ENCODE data around the gene PLAGL1.

The PLAGL1 gene

DNA sequence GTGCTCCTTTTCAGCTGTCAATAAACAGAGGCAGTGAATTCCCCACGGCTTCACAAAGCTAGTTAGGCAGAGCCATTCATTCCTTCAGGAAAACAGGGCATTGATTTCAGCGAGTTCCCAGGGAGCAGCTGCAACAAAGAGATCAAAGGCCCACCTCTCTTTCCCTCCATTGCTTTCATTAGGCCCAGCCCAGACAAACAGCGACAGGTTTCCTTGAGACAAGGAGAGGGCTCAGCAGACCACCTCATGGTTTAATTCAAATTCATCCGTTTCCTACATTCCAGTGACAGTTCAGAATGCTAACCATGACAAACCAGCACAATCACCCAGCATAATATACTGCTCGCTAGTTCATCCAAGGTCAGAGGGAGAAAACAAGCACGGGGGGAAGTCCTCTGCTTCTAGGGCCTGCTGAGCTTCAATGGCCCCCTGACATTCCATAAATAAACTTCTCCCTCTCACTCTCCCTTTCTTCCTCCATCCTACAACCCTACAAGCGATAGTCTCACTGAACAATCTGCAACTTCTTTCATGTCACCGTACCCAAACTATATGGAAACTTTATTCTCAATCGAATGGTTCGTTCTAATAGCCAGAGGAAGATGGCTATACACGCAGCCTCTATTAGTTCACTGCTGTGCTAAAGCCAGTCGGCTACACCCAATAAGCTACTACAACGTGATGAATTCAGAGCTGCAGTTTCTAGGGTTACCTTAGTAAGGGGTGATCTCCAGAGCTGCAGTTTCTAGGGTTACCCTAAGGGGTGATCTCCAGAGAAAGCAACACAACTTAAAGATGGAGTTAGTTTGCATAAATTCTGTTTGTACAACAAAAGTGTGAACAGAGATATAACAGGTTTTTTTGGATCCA is 34.7 kb downstream of the PLAGL1 start:
- DNase-seq (ENCODE audit: low read depth in 2 of 2): no peak
- no peak for TF ChIP-seq CTCF (IDR thresholded peaks at IDR 0.05; ENCODE audit: low read depth, low read length)
- no peak overlapping the region for H3K4me3 ChIP-seq (replicated peaks in 1 of 2; ENCODE audit: low read depth in 2 of 2, low read length in 2 of 2)

GRCh38 chr6:143971482-143972205 is 36.4 kb downstream of the PLAGL1 start:
- H3K4me3 ChIP-seq (replicated peaks in 1 of 2; ENCODE audit: low read depth in 2 of 2, low read length in 2 of 2): no peak overlapping the region
- DNase-seq (ENCODE audit: low read depth in 2 of 2): no peak
- no peak for TF ChIP-seq CTCF (IDR thresholded peaks at IDR 0.05; ENCODE audit: low read depth, low read length)

DNA sequence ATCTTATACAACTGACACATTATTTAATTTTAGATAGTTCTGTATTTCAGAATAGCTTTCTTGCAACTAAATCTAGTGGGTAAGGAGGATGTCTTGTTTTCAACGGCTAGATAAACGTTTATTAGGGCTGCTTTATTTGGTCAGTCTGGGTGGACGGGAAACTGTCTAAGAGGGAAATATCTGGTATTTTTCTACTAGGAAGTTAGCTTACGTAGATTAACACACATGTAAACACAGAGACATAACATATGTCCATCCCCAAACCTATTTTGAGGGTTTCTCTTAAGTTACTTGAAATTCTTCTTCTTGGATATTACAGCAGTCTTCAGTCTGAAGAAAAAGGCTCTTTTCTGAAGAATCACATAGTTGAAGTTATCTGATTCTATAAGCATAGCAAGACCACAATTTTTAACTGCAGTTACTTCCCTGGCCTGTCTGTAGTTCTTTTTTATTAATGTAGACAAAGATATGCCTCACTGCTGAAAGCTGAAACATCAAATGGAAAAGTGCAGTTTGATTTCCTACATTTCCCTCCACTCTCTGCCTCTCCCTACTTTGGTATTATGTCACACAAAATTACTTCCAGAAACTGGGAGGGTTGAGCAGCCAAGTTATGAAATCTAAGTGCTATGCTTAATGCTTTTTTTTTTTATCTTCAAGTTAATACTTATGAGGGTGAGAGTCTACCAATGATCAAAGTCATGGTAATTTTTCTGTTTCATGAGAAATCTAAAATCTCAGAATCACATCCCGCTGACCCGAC is 37.4 kb downstream of the PLAGL1 start:
- no peak for TF ChIP-seq CTCF (IDR thresholded peaks at IDR 0.05; ENCODE audit: low read depth, low read length)
- DNase-seq (ENCODE audit: low read depth in 2 of 2): peak in 1 of 2 donors; percentile 50

GRCh38 chr6:143969077-143969476 is 39.0 kb downstream of the PLAGL1 start:
- no peak for TF ChIP-seq CTCF (IDR thresholded peaks at IDR 0.05; ENCODE audit: low read depth, low read length)
- no peak for DNase-seq (ENCODE audit: low read depth in 2 of 2)
- no peak overlapping the region for H3K4me3 ChIP-seq (replicated peaks in 1 of 2; ENCODE audit: low read depth in 2 of 2, low read length in 2 of 2)

More for the DNA sequence above, 37.4 kb downstream of the PLAGL1 start:
- H3K4me3 ChIP-seq (replicated peaks in 1 of 2; ENCODE audit: low read depth in 2 of 2, low read length in 2 of 2): no peak overlapping the region

DNA sequence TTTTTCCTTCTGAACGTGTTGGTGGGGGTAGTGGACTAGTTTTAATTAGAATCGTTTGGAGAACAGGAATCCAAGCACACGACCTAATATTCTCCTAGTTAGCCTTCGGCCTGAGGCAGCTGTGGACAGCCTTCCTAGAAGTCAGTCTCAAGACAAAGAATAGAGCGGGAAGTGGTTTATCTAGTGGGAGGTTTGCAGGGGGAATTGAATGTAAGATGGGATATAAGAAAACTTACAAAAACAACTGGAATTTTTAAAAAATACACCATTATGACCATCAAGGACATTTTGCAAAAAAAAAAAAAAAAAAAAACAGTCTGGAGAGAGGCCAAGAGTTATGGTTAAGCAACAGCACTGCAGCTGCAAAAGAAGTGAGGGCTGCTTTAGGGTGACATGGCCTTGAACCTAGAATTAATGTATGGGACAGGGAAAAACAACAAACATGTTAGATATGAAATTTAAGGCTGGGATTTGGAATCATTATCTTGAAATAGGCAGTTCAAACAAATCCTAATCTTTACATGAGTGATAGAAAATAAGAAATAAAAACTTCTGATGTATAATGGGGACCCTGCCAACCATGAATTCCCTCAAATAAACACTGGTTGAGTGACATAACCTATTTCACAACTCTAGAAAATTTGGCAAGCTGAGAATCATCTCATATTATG is 40.2 kb downstream of the PLAGL1 start:
- DNase-seq (ENCODE audit: low read depth in 2 of 2): peak; percentile 64 to 83
- TF ChIP-seq CTCF (IDR thresholded peaks at IDR 0.05; ENCODE audit: low read depth, low read length): no peak
- H3K4me3 ChIP-seq (replicated peaks in 1 of 2; ENCODE audit: low read depth in 2 of 2, low read length in 2 of 2): no peak overlapping the region

- no peak for DNase-seq (ENCODE audit: low read depth in 2 of 2)
- TF ChIP-seq CTCF (IDR thresholded peaks at IDR 0.05; ENCODE audit: low read depth, low read length): no peak
- no peak overlapping the region for H3K4me3 ChIP-seq (replicated peaks in 1 of 2; ENCODE audit: low read depth in 2 of 2, low read length in 2 of 2)
These were observed 41.7 kb downstream of the PLAGL1 start for GRCh38 chr6:143966312-143966711.

Measured in cardiac fibroblast (primary cell).